Caco-2 (cell line): Measurements from ENCODE around the gene HSPA8. TPM values are rescaled to one million over a fixed set of nuclear protein-coding genes. Genes with fewer than 3 reads are reported as not detected.

ENCODE experiments used
- BruUV-seq: library from RNA; stranded (reverse); fragments of 400-500 nt; replicated peaks from 2 replicates; lab custom pipeline; 2021; lab: Mats Ljungman, UMichigan
- CTCF ChIA-PET: fragments of 300-600 bp; sonication (Branson Sonifier 250); formaldehyde crosslinking; loops from one replicate; lab custom pipeline; 2022; ENCODE audit warnings: antibody characterized with exemption; lab: Charles Lee
- POLR2A ChIA-PET: fragments of 300-600 bp; sonication (Branson Sonifier 250); formaldehyde crosslinking; loops from one replicate; lab custom pipeline; 2022; ENCODE audit warnings: antibody characterized with exemption; lab: Charles Lee
- DNase-seq, 2 experiments: peaks; one replicate each; pipeline versions ENCODE4 v3.0.0 to v3.0.0-alpha.2; 2020 to 2022
- H3K27me3 ChIP-seq: replicated peaks from 2 replicates; pipeline ENCODE4 v1.6.0; 2011; ENCODE audit warnings: low read length; ENCODE audit not compliant: control insufficient read depth, insufficient read depth
- H3K36me3 ChIP-seq: 2 replicates; pipeline ENCODE4 v1.5.1; 2011; ENCODE audit warnings: low read length; ENCODE audit not compliant: control insufficient read depth, insufficient read depth
- H3K4me1 ChIP-seq: fragments of 250-450 bp; sonication (Bioruptor Pico); 2 replicates; pipeline ENCODE4 v1.5.1; 2020; ENCODE audit warnings: mild to moderate bottlenecking
- H3K4me3 ChIP-seq: 2 replicates; pipeline ENCODE4 v1.5.1; 2011; ENCODE audit warnings: low read depth, mild to moderate bottlenecking, control low read depth, low read length
- H3K9me3 ChIP-seq: fragments of 250-450 bp; sonication (Bioruptor Pico); 2 replicates; pipeline ENCODE4 v1.5.1; 2020; ENCODE audit warnings: mild to moderate bottlenecking, moderate library complexity
- H3K27ac Mint-ChIP-seq: one replicate; pipeline ENCODE4 v1.8.0; 2022; ENCODE audit warnings: mixed read lengths; ENCODE audit not compliant: unreplicated experiment
- H3K27me3 Mint-ChIP-seq: one replicate; pipeline ENCODE4 v1.8.0; 2022; ENCODE audit warnings: mixed read lengths; ENCODE audit not compliant: insufficient read depth, unreplicated experiment
- H3K36me3 Mint-ChIP-seq: one replicate; pipeline ENCODE4 v1.8.0; 2022; ENCODE audit warnings: mild to moderate bottlenecking, mixed read lengths; ENCODE audit not compliant: insufficient read depth, unreplicated experiment
- H3K4me1 Mint-ChIP-seq: one replicate; pipeline ENCODE4 v1.8.0; 2022; ENCODE audit warnings: low read depth, mixed read lengths; ENCODE audit not compliant: unreplicated experiment
- H3K4me3 Mint-ChIP-seq: one replicate; pipeline ENCODE4 v1.8.0; 2022; ENCODE audit warnings: mild to moderate bottlenecking, moderate library complexity, mixed read lengths; ENCODE audit not compliant: unreplicated experiment
- H3K9me3 Mint-ChIP-seq: one replicate; pipeline ENCODE4 v1.8.0; 2022; ENCODE audit warnings: mixed read lengths; ENCODE audit not compliant: unreplicated experiment
- CTCF ChIP-seq, 2 experiments: fragments of 200-600 bp in 1 of 2; IDR thresholded peaks; 1 replicate in 1 of 2; 2 replicates in 1 of 2; pipeline versions ENCODE4 v1.5.1 to v1.8.0; 2011 to 2022; ENCODE audit warnings: antibody characterized with exemption in 1 of 2, control low read depth in 1 of 2, inconsistent platforms in 1 of 2, low read depth in 1 of 2, low read length in 1 of 2, mild to moderate bottlenecking in 1 of 2, moderate library complexity in 1 of 2; ENCODE audit not compliant: insufficient read depth in 1 of 2, severe bottlenecking in 1 of 2, unreplicated experiment in 1 of 2
- intact Hi-C: fragments of 100-400 bp; cut with micrococcal nuclease; formaldehyde crosslinking; loops from one replicate; pipeline ENCODE4 v1.10.0; 2022; ENCODE audit not compliant: unreplicated experiment
- total RNA-seq: library from RNA; stranded (reverse); gene quantifications from 2 replicates; pipeline ENCODE4 v1.2.3, GENCODE V29; 2022

Gene HSPA8
- total RNA-seq, 1 experiment from 2014 or later, result 1,923 TPM

GRCh38 chr11:123057661-123058305 is 4.2 kb downstream of the HSPA8 start:
- H3K4me3 ChIP-seq, result no peak overlapping the region
- H3K4me1 Mint-ChIP-seq, result peaks cover 31% of the 10 kb centered on the region
- H3K27me3 ChIP-seq, result no peaks in the 10 kb centered on the region
- intact Hi-C loops, result no loop called here
- CTCF ChIA-PET, result interaction anchor here (0.7 kb wide), 1 partner anchor 190 kb away, joined by 3 read pairs; no protein-coding TSS in a partner anchor
- TF ChIP-seq CTCF (IDR thresholded peaks at IDR 0.05; ENCODE audit: insufficient read depth in 1 of 2, low read depth in 1 of 2, low read length in 1 of 2, severe bottlenecking in 1 of 2, unreplicated experiment in 1 of 2), result no peak
- peaks cover 98% of the 10 kb centered on the region for H3K36me3 Mint-ChIP-seq
- BruUV-seq, result no TSS peak
- POLR2A ChIA-PET, result interaction anchor here (0.6 to 0.7 kb wide), 2 partner anchors 172 to 278 kb away, joined by 3 to 10 read pairs; no protein-coding TSS in a partner anchor
- H3K36me3 ChIP-seq, result peaks cover 34% of the 10 kb centered on the region
- H3K4me1 ChIP-seq, result peaks cover 17% of the 10 kb centered on the region
- H3K27me3 Mint-ChIP-seq, result no peaks in the 10 kb centered on the region
- H3K4me3 Mint-ChIP-seq, result peak overlapping the region; percentile 84
- DNase-seq, result no peak
- no peaks in the 10 kb centered on the region for H3K9me3 Mint-ChIP-seq
- peak overlapping the region; percentile 68 for H3K27ac Mint-ChIP-seq
- H3K9me3 ChIP-seq, result no peaks in the 10 kb centered on the region

- peak in 1 of 2 experiments; percentile 35 for DNase-seq
- ChIA-PET CTCF (interaction anchor here (0.7 to 1.1 kb wide), 2 partner anchors 10 to 190 kb away, joined by 3 read pairs; no protein-coding TSS in a partner anchor), POLR2A (no interaction called here)
- H3K4me1 ChIP-seq, result peaks cover 17% of the 10 kb centered on the region
- Mint-ChIP-seq H3K27me3 (no peaks in the 10 kb centered on the region), H3K9me3 (no peaks in the 10 kb centered on the region), H3K27ac (peak overlapping the region; percentile 68), H3K4me3 (no peak overlapping the region), H3K36me3 (peaks cover 95% of the 10 kb centered on the region), H3K4me1 (peaks cover 31% of the 10 kb centered on the region)
- H3K9me3 ChIP-seq, result no peaks in the 10 kb centered on the region
- intact Hi-C loops, result no loop called here
- no peak for TF ChIP-seq CTCF (IDR thresholded peaks at IDR 0.05; ENCODE audit: insufficient read depth in 1 of 2, low read depth in 1 of 2, low read length in 1 of 2, severe bottlenecking in 1 of 2, unreplicated experiment in 1 of 2)
- H3K4me3 ChIP-seq, result no peak overlapping the region
- no peaks in the 10 kb centered on the region for H3K27me3 ChIP-seq
- no TSS peak for BruUV-seq
- peaks cover 34% of the 10 kb centered on the region for H3K36me3 ChIP-seq
Measured at GRCh38 chr11:123056835-123057491, 5.0 kb downstream of the HSPA8 start.

- peaks cover 31% of the 10 kb centered on the region for H3K36me3 ChIP-seq
- no peaks in the 10 kb centered on the region for H3K27me3 ChIP-seq
- BruUV-seq, result no TSS peak
- DNase-seq, result no peak
- intact Hi-C loops, result loop anchor here (2.0 kb wide), 1 partner anchor 33 kb away; no protein-coding TSS in a partner anchor
- no peak overlapping the region for H3K4me3 Mint-ChIP-seq
- peaks cover 26% of the 10 kb centered on the region for H3K4me1 Mint-ChIP-seq
- no peaks in the 10 kb centered on the region for H3K9me3 ChIP-seq
- H3K4me3 ChIP-seq, result no peak overlapping the region
- H3K4me1 ChIP-seq, result peaks cover 17% of the 10 kb centered on the region
- ChIA-PET POLR2A (interaction anchor here (0.6 to 0.7 kb wide), 5 partner anchors 16 to 1763 kb away, joined by 3 to 7 read pairs (median 3); partner anchors contain the start of gene SC5D), CTCF (interaction anchor here (0.5 to 2.3 kb wide), 10 partner anchors 10 to 352 kb away, joined by 3 to 17 read pairs (median 4); no protein-coding TSS in a partner anchor)
- no peak for TF ChIP-seq CTCF (IDR thresholded peaks at IDR 0.05; ENCODE audit: insufficient read depth in 1 of 2, low read depth in 1 of 2, low read length in 1 of 2, severe bottlenecking in 1 of 2, unreplicated experiment in 1 of 2)
- peaks cover 90% of the 10 kb centered on the region for H3K36me3 Mint-ChIP-seq
- no peaks in the 10 kb centered on the region for H3K27me3 Mint-ChIP-seq
- H3K9me3 Mint-ChIP-seq, result no peaks in the 10 kb centered on the region
- H3K27ac Mint-ChIP-seq, result no peak overlapping the region
Measured at GRCh38 chr11:123055191-123055901, 6.6 kb downstream of the HSPA8 start.
